Ishikawa (cell line): ENCODE data around the gene PXDN.

Experiments
- CEBPB ChIP-seq: IDR thresholded peaks from 2 replicates; pipeline ENCODE4 v1.6.1; 2012
- CREB1 ChIP-seq: IDR thresholded peaks from 2 replicates; pipeline ENCODE4 v1.6.1; 2012; ENCODE audit warnings: low read depth
- EGR1 ChIP-seq: IDR thresholded peaks from 2 replicates; pipeline ENCODE4 v1.6.1; 2012
- EP300 ChIP-seq: IDR thresholded peaks from 2 replicates; pipeline ENCODE4 v1.6.1; 2012; ENCODE audit warnings: borderline replicate concordance
- FOXM1 ChIP-seq: IDR thresholded peaks from 2 replicates; pipeline ENCODE4 v1.6.1; 2012; ENCODE audit warnings: low read depth, borderline replicate concordance
- NFIC ChIP-seq: IDR thresholded peaks from 2 replicates; pipeline ENCODE4 v1.6.1; 2012
- RAD21 ChIP-seq: IDR thresholded peaks from 2 replicates; pipeline ENCODE4 v1.6.1; 2012; ENCODE audit warnings: low read depth
- REST ChIP-seq: IDR thresholded peaks from 2 replicates; pipeline ENCODE4 v1.6.1; 2012; ENCODE audit warnings: low read depth, mild to moderate bottlenecking
- TAF1 ChIP-seq: IDR thresholded peaks from 2 replicates; pipeline ENCODE4 v1.6.1; 2012; ENCODE audit warnings: low read depth, mild to moderate bottlenecking
- TCF12 ChIP-seq: IDR thresholded peaks from 2 replicates; pipeline ENCODE4 v1.6.1; 2012; ENCODE audit warnings: low read depth
- TEAD4 ChIP-seq: IDR thresholded peaks from 2 replicates; pipeline ENCODE4 v1.6.1; 2012
- USF1 ChIP-seq: IDR thresholded peaks from 2 replicates; pipeline ENCODE4 v1.6.1; 2012
- YY1 ChIP-seq: IDR thresholded peaks from 2 replicates; pipeline ENCODE4 v1.6.1; 2012; ENCODE audit warnings: low read depth
- ZBTB7A ChIP-seq: IDR thresholded peaks from 2 replicates; pipeline ENCODE4 v1.6.1; 2012; ENCODE audit warnings: low read depth
- TF ChIP-seq, protein P1 (sequence below): IDR thresholded peaks from 2 replicates; pipeline ENCODE4 v1.6.1; 2012

PXDN gene

GRCh38 chr2:1738163-1738562, 6.2 kb downstream of the PXDN start:
- TF ChIP-seq RAD21 (no peak), NFIC (no peak), REST (no peak), EGR1 (no peak), TEAD4 (no peak), FOXM1 (no peak), CEBPB (no peak), ZBTB7A (no peak)

- TF ChIP-seq ZBTB7A, result no peak
- no peak for TF ChIP-seq EGR1
- no peak for TF ChIP-seq TCF12
- no peak for TF ChIP-seq CREB1
- no peak for TF ChIP-seq USF1
- TF ChIP-seq YY1, result no peak
- TF ChIP-seq TEAD4, result no peak
- TF ChIP-seq EP300, result no peak
- TF ChIP-seq TAF1, result no peak
Measured at GRCh38 chr2:1736997-1737480, 7.3 kb downstream of the PXDN start.

DNA sequence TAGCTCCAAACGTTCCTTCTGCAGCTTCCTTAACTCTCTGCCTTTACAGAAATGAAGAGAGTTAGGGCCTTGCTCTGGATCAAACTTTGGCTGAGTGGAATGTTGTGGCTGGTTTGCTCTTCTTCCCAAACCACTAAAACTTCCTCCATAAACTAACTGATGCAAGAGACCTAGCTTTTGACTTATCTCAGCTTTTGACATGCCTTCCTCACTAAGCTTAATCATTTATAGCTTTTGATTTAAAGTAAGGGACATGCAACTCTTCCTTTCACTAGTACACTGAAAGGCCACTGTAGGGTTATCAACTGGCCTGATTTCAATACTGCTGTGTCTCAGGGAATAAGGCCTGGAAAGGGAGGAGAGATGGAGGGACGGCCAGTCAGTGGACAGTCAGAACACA, 8.3 kb downstream of the PXDN start:
- no peak for TF ChIP-seq TCF12
- TF ChIP-seq TEAD4, result no peak
- no peak for TF ChIP-seq YY1
- TF ChIP-seq FOXM1, result no peak
- TF ChIP-seq, protein P1, sequence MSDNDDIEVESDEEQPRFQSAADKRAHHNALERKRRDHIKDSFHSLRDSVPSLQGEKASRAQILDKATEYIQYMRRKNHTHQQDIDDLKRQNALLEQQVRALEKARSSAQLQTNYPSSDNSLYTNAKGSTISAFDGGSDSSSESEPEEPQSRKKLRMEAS, result no peak
- no peak for TF ChIP-seq USF1
- no peak for TF ChIP-seq EGR1
- no peak for TF ChIP-seq CREB1
- TF ChIP-seq EP300, result no peak
- TF ChIP-seq RAD21, result no peak
- TF ChIP-seq REST, result no peak
- TF ChIP-seq ZBTB7A, result no peak

- TF ChIP-seq USF1, result no peak
- TF ChIP-seq TCF12, result peak; percentile 52; the same call in 1 of the 2 replicates
Measured at GRCh38 chr2:1731963-1732768, 12.1 kb downstream of the PXDN start.

GRCh38 chr2:1731447-1731962, 12.8 kb downstream of the PXDN start:
- no peak for TF ChIP-seq CEBPB
- TF ChIP-seq ZBTB7A, result no peak
- no peak for TF ChIP-seq TAF1
- TF ChIP-seq, protein P1, result no peak
- TF ChIP-seq EGR1, result no peak
- no peak for TF ChIP-seq FOXM1
- no peak for TF ChIP-seq CREB1
- TF ChIP-seq RAD21, result no peak
